Panc1 (cell line): ENCODE data around the gene LARGE2. TPM values are rescaled to one million over a fixed set of nuclear protein-coding genes. Genes with fewer than 3 reads are reported as not detected.

Experiments
- ATAC-seq: fragments of 200-7000 bp; cut with Tn5 transposase; 2 replicates; pipeline ENCODE4 v1.9.1; 2020; ENCODE audit warnings: mild to moderate bottlenecking, moderate library complexity
- BruUV-seq: library from RNA; stranded (reverse); fragments of 400-500 nt; replicated peaks from 2 replicates; lab custom pipeline; 2021; lab: Mats Ljungman, UMichigan
- CTCF ChIA-PET: fragments of 300-600 bp; sonication (Branson Sonifier 250); formaldehyde crosslinking; loops from one replicate; lab custom pipeline; 2022; ENCODE audit warnings: antibody characterized with exemption; lab: Charles Lee
- POLR2A ChIA-PET: fragments of 300-600 bp; sonication (Branson Sonifier 250); formaldehyde crosslinking; loops from one replicate; lab custom pipeline; 2022; ENCODE audit warnings: antibody characterized with exemption; lab: Charles Lee
- DNase-seq: peaks from one replicate; pipeline ENCODE4 v3.0.0-alpha.2; 2010; ENCODE audit warnings: low read depth, low spot score
- H3K27ac ChIP-seq: 2 replicates; pipeline ENCODE4 v1.5.1; 2011; ENCODE audit warnings: mild to moderate bottlenecking, low read length, inconsistent platforms
- H3K27me3 ChIP-seq: fragments of 200-500 bp; sonication (Bioruptor generic); 2 replicates; pipeline ENCODE4 v1.6.0; 2014; ENCODE audit warnings: low read length, inconsistent platforms; ENCODE audit not compliant: control insufficient read depth, insufficient read depth
- H3K36me3 ChIP-seq: fragments of 200-500 bp; sonication (Bioruptor generic); 2 replicates; pipeline ENCODE4 v1.5.1; 2014; ENCODE audit warnings: inconsistent platforms, mild to moderate bottlenecking, low read length, moderate library complexity; ENCODE audit not compliant: control insufficient read depth, insufficient read depth
- H3K4me1 ChIP-seq: 2 replicates; pipeline ENCODE4 v1.5.1; 2011; ENCODE audit warnings: inconsistent platforms, mild to moderate bottlenecking, low read length, moderate library complexity; ENCODE audit not compliant: control insufficient read depth, insufficient read depth
- H3K4me3 ChIP-seq, 2 experiments: 2 replicates each; pipeline ENCODE4 v1.5.1; 2011 to 2012; ENCODE audit warnings: low read depth in 2 of 2, low read length in 2 of 2, mild to moderate bottlenecking in 2 of 2, inconsistent platforms in 1 of 2, moderate library complexity in 1 of 2
- H3K9me3 ChIP-seq: fragments of 200-500 bp; sonication (Bioruptor generic); 2 replicates; pipeline ENCODE4 v1.5.1; 2014; ENCODE audit warnings: low read depth, mild to moderate bottlenecking, inconsistent platforms, low read length, moderate library complexity; ENCODE audit not compliant: control insufficient read depth, insufficient read depth
- CTCF ChIP-seq: fragments of 450-650 bp; IDR thresholded peaks from 2 replicates; pipeline ENCODE4 v1.5.1; 2017; ENCODE audit warnings: mild to moderate bottlenecking
- POLR2AphosphoS5 ChIP-seq: IDR thresholded peaks from 2 replicates; pipeline ENCODE4 v1.6.1; 2012; ENCODE audit warnings: mild to moderate bottlenecking, low read depth, low read length, moderate library complexity
- REST ChIP-seq, 2 experiments: IDR thresholded peaks; 2 replicates each; pipeline ENCODE4 v1.6.1; 2011 to 2012; ENCODE audit warnings: low read depth in 2 of 2, control low read depth in 1 of 2, low read length in 1 of 2, mild to moderate bottlenecking in 1 of 2, moderate library complexity in 1 of 2; ENCODE audit not compliant: insufficient read depth in 1 of 2
- SIN3A ChIP-seq: IDR thresholded peaks from 2 replicates; pipeline ENCODE4 v1.6.1; 2012; ENCODE audit warnings: low read depth, mild to moderate bottlenecking, low read length, moderate library complexity, borderline replicate concordance; ENCODE audit not compliant: insufficient read depth
- TCF7L2 ChIP-seq: IDR thresholded peaks from 2 replicates; pipeline ENCODE4 v1.6.1; 2011; ENCODE audit warnings: mild to moderate bottlenecking, low read depth, low read length, inconsistent platforms
- in situ Hi-C: cut with HindIII; loops from 2 replicates; pipeline ENCODE4 v1.10.0; 2016; ENCODE audit warnings: low sequenced_read_pairs, low pct_unique_long_range_greater_than_20kb
- intact Hi-C: fragments of 100-400 bp; cut with micrococcal nuclease; formaldehyde crosslinking; loops from one replicate; pipeline ENCODE4 v1.10.0; 2022; ENCODE audit not compliant: unreplicated experiment
- total RNA-seq: library from RNA; stranded (reverse); gene quantifications from one replicate; pipeline ENCODE4 v1.2.1, GENCODE V29; 2021; ENCODE audit not compliant: unreplicated experiment

Gene LARGE2
- total RNA-seq, 1 experiment from 2014 or later = 1.4 TPM

- Histone ChIP-seq H3K4me3 (no peak overlapping the region), H3K27ac (no peak overlapping the region), H3K27me3 (no peaks in the 10 kb centered on the region), H3K36me3 (no peaks in the 10 kb centered on the region; the same call in none of the 2 replicates), H3K4me1 (no peaks in the 10 kb centered on the region), H3K9me3 (no peaks in the 10 kb centered on the region)
- POLR2A ChIA-PET = no interaction called here
- intact Hi-C loops = no loop called here
- no peak for ATAC-seq
- no peak for TF ChIP-seq TCF7L2
- no peak for TF ChIP-seq POLR2AphosphoS5
- TF ChIP-seq REST (IDR thresholded peaks at IDR 0.05; ENCODE audit: insufficient read depth in 1 of 2, low read depth in 2 of 2, low read length in 1 of 2) = no peak
- no peak for TF ChIP-seq SIN3A
- CTCF ChIA-PET = no interaction called here
- no peak for DNase-seq
- in situ Hi-C loops = no loop called here
- BruUV-seq = no TSS peak
These were observed 11.8 kb upstream of the LARGE2 start for GRCh38 chr11:45910623-45911022.

GRCh38 chr11:45913514-45913913 is 8.9 kb upstream of the LARGE2 start:
- H3K36me3 ChIP-seq = peaks cover 9% of the 10 kb centered on the region
- H3K4me3 ChIP-seq = no peak overlapping the region
- ATAC-seq = no peak
- no TSS peak for BruUV-seq
- H3K4me1 ChIP-seq = peaks cover 6% of the 10 kb centered on the region; the same call in 1 of the 2 replicates
- DNase-seq = no peak
- H3K9me3 ChIP-seq = no peaks in the 10 kb centered on the region
- intact Hi-C loops = no loop called here
- POLR2A ChIA-PET = no interaction called here
- CTCF ChIA-PET = no interaction called here
- H3K27me3 ChIP-seq = no peaks in the 10 kb centered on the region
- TF ChIP-seq SIN3A (no peak), CTCF (no peak), REST (IDR thresholded peaks at IDR 0.05; ENCODE audit: insufficient read depth in 1 of 2, low read depth in 2 of 2, low read length in 1 of 2) (no peak), POLR2AphosphoS5 (no peak), TCF7L2 (no peak)
- in situ Hi-C loops = no loop called here
- no peak overlapping the region for H3K27ac ChIP-seq
